CD4-positive, alpha-beta T cell (primary cell): Measurements from ENCODE around the gene PLEKHG4B. TPM values are rescaled to one million over a fixed set of nuclear protein-coding genes. Genes with fewer than 3 reads are reported as not detected.

Experiments
- ATAC-seq: fragments of 200-7000 bp; cut with Tn5 transposase; one replicate; pipeline ENCODE4 v1.10.0; 2022; ENCODE audit warnings: mild to moderate bottlenecking; ENCODE audit not compliant: poor library complexity
- CTCF ChIA-PET: fragments of 350-600 bp; sonication (Branson Sonifier 250); formaldehyde crosslinking; loops from one replicate; lab custom pipeline; 2021; ENCODE audit warnings: antibody characterized with exemption, inconsistent platforms; lab: Charles Lee
- POLR2A ChIA-PET: fragments of 350-600 bp; sonication (Branson Sonifier 250); formaldehyde crosslinking; loops from one replicate; lab custom pipeline; 2021; ENCODE audit warnings: antibody characterized with exemption, inconsistent platforms; lab: Charles Lee
- DNase-seq, 14 experiments: peaks; one replicate each; pipeline ENCODE4 v3.0.0-alpha.2; 2013 to 2020; ENCODE audit warnings: mixed read lengths in 2 of 14
- H3K27ac ChIP-seq, 2 donors: one replicate each; pipeline versions ENCODE4 v1.5.1 to v1.7.0; 2013; ENCODE audit warnings: low read length in 2 of 2, low read depth in 1 of 2, mild to moderate bottlenecking in 1 of 2
- H3K27me3 ChIP-seq, 2 experiments: 1 replicate in 1 of 2; 2 replicates in 1 of 2; pipeline versions ENCODE4 v1.6.1 to v1.7.0; 2013; ENCODE audit warnings: low read length in 2 of 2, control low read depth in 1 of 2, mild to moderate bottlenecking in 1 of 2, moderate library complexity in 1 of 2; ENCODE audit not compliant: insufficient read depth in 2 of 2, control insufficient read depth in 1 of 2
- H3K36me3 ChIP-seq: one replicate; pipeline ENCODE4 v1.6.1; 2013; ENCODE audit warnings: low read length, control low read depth; ENCODE audit not compliant: insufficient read depth
- H3K4me1 ChIP-seq: one replicate; pipeline ENCODE4 v1.6.1; 2013; ENCODE audit warnings: low read length, control low read depth; ENCODE audit not compliant: insufficient read depth
- H3K4me3 ChIP-seq: one replicate; pipeline ENCODE4 v1.5.1; 2013; ENCODE audit warnings: mild to moderate bottlenecking, low read length, moderate library complexity
- H3K9me3 ChIP-seq, 2 experiments: 1 replicate in 1 of 2; 2 replicates in 1 of 2; pipeline versions ENCODE4 v1.6.1 to v1.7.0; 2013; ENCODE audit warnings: low read length in 2 of 2, mild to moderate bottlenecking in 2 of 2, control low read depth in 1 of 2, moderate library complexity in 1 of 2; ENCODE audit not compliant: control insufficient read depth in 1 of 2, insufficient read depth in 1 of 2
- H3K27ac Mint-ChIP-seq: one replicate; pipeline ENCODE4 v1.8.0; 2020; ENCODE audit warnings: mixed read lengths
- H3K27me3 Mint-ChIP-seq: one replicate; pipeline ENCODE4 v1.8.0; 2021; ENCODE audit warnings: mixed read lengths
- H3K36me3 Mint-ChIP-seq: one replicate; pipeline ENCODE4 v1.8.0; 2021; ENCODE audit warnings: low read depth, mixed read lengths
- H3K4me1 Mint-ChIP-seq: one replicate; pipeline ENCODE4 v1.8.0; 2021; ENCODE audit warnings: low read depth, mixed read lengths
- H3K4me3 Mint-ChIP-seq: one replicate; pipeline ENCODE4 v1.8.0; 2020; ENCODE audit warnings: mild to moderate bottlenecking, mixed read lengths
- H3K9me3 Mint-ChIP-seq: one replicate; pipeline ENCODE4 v1.8.0; 2020; ENCODE audit warnings: mixed read lengths
- intact Hi-C, 2 experiments: fragments of 100-400 bp; cut with DNase I in 1 of 2; cut with micrococcal nuclease in 1 of 2; formaldehyde crosslinking; loops; one replicate each; pipeline versions ENCODE4 v1.15.1 to v1.9.0; 2023 to 2025; cut with DNase I, micrococcal nuclease
- total RNA-seq, 174 experiments: library from RNA in 2 of 174; stranded (reverse) in 2 of 174; gene quantifications; one replicate each; pipeline ENCODE4 v1.2.3 and lab custom pipeline; 2021 to 2026
- TF ChIP-seq, protein P1 (sequence below): fragments of 200-600 bp; IDR thresholded peaks from one replicate; pipeline ENCODE4 v1.8.0; 2022; ENCODE audit warnings: antibody characterized with exemption, mild to moderate bottlenecking

PLEKHG4B gene
- total RNA-seq, 2 experiments from 2014 or later: 0.17 to 0.36 TPM

DNA sequence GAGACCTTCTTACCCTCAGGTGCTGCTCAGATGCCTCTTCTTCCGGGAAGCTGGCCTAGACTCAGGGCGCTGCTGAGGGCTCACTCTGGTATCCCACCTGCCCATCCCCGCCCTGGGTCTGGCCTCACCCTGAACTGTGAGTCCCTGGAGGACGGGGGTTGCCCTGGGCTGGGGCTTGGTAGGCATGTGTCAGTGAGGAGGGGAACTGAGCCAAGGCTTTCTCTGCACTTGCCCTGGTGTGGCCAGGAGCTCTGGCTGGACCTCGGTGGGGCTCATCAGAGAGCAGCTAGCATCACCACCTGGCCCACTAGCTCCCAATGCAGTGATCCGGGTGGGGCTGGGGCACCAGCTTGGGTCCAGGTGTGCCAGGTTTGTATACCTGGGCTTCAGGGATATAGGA, 15.6 kb downstream of the PLEKHG4B start:
- Mint-ChIP-seq H3K27ac (no peak overlapping the region), H3K9me3 (no peaks in the 10 kb centered on the region), H3K4me1 (no peaks in the 10 kb centered on the region), H3K4me3 (no peak overlapping the region), H3K36me3 (no peaks in the 10 kb centered on the region), H3K27me3 (no peaks in the 10 kb centered on the region)
- ChIA-PET POLR2A (no interaction called here), CTCF (no interaction called here)
- ATAC-seq (no peak), DNase-seq (no peak)
- Histone ChIP-seq H3K36me3 (no peaks in the 10 kb centered on the region), H3K4me3 (no peak overlapping the region), H3K27me3 (peaks cover 3 to 6% of the 10 kb centered on the region in 2 experiments), H3K27ac (no peak overlapping the region), H3K4me1 (no peaks in the 10 kb centered on the region), H3K9me3 (peaks cover 0 to 11% of the 10 kb centered on the region in 2 experiments)
- TF ChIP-seq, protein P1, sequence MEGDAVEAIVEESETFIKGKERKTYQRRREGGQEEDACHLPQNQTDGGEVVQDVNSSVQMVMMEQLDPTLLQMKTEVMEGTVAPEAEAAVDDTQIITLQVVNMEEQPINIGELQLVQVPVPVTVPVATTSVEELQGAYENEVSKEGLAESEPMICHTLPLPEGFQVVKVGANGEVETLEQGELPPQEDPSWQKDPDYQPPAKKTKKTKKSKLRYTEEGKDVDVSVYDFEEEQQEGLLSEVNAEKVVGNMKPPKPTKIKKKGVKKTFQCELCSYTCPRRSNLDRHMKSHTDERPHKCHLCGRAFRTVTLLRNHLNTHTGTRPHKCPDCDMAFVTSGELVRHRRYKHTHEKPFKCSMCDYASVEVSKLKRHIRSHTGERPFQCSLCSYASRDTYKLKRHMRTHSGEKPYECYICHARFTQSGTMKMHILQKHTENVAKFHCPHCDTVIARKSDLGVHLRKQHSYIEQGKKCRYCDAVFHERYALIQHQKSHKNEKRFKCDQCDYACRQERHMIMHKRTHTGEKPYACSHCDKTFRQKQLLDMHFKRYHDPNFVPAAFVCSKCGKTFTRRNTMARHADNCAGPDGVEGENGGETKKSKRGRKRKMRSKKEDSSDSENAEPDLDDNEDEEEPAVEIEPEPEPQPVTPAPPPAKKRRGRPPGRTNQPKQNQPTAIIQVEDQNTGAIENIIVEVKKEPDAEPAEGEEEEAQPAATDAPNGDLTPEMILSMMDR: no peak
- intact Hi-C loops: no loop called here

DNA sequence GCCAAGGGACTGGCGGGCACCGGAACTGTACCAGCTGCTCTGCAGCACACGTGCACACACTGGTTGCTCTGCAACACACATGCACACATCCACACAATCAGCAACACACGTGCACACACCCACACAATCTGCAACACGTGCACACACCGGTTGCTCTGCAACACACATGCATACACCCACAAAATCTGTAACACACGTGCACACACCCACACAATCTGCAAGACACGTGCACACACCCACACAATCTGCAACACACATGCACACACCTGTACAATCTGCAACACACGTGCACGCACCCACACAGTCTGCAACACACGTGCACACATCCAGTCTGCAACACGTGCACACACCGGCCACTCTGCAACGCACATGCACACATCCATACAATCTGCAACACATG, 17.9 kb downstream of the PLEKHG4B start:
- H3K27me3 Mint-ChIP-seq: no peaks in the 10 kb centered on the region
- Histone ChIP-seq H3K27me3 (peaks cover 3 to 5% of the 10 kb centered on the region in 2 experiments), H3K9me3 (peaks cover 0 to 11% of the 10 kb centered on the region in 2 experiments), H3K4me3 (no peak overlapping the region), H3K36me3 (no peaks in the 10 kb centered on the region), H3K4me1 (no peaks in the 10 kb centered on the region), H3K27ac (no peak overlapping the region)
- ChIA-PET CTCF (no interaction called here), POLR2A (no interaction called here)
- H3K36me3 Mint-ChIP-seq: no peaks in the 10 kb centered on the region
- H3K4me1 Mint-ChIP-seq: no peaks in the 10 kb centered on the region
- ATAC-seq (no peak), DNase-seq (no peak)
- no peak overlapping the region for H3K27ac Mint-ChIP-seq
- H3K4me3 Mint-ChIP-seq: no peak overlapping the region
- TF ChIP-seq, protein P1: no peak
- intact Hi-C loops: no loop called here
- no peaks in the 10 kb centered on the region for H3K9me3 Mint-ChIP-seq

DNA sequence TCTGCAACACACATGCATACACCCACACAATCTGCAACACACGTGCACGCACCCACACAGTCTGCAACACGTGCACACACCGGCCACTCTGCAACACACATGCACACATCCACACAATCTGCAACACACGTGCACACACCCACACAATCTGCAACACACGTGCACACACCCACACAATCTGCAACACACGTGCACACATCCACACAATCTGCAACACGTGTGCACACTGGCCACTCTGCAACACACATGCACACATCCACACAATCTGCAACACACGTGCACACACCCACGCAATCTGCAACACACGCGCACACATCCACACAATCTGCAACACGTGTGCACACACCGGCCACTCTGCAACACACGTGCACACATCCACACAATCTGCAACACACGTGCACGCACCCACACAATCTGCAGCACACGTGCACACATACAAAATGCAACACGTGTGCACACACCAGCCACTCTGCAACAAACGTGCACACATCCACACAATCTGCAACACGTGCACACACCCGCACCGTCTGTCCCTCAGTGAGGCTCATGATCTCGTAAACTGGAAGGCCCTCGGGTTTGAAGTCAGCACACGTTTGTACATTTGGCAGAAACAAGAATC, 18.4 kb downstream of the PLEKHG4B start:
- Histone ChIP-seq H3K4me3 (no peak overlapping the region), H3K27me3 (peaks cover 1 to 5% of the 10 kb centered on the region in 2 experiments), H3K36me3 (no peaks in the 10 kb centered on the region), H3K27ac (no peak overlapping the region), H3K9me3 (peaks cover 0 to 11% of the 10 kb centered on the region in 2 experiments), H3K4me1 (no peaks in the 10 kb centered on the region)
- Mint-ChIP-seq H3K36me3 (no peaks in the 10 kb centered on the region), H3K4me3 (no peak overlapping the region), H3K4me1 (no peaks in the 10 kb centered on the region), H3K27me3 (no peaks in the 10 kb centered on the region), H3K27ac (no peak overlapping the region), H3K9me3 (no peaks in the 10 kb centered on the region)
- ChIA-PET CTCF (no interaction called here), POLR2A (no interaction called here)
- TF ChIP-seq, protein P1: no peak
- no peak for DNase-seq
- ATAC-seq: no peak
- intact Hi-C loops: no loop called here
